Renal pelvis (tissue), 4 donors: Measurements from ENCODE around the gene PAK5. TPM values are rescaled to one million over a fixed set of nuclear protein-coding genes. Genes with fewer than 3 reads are reported as not detected.

Experiments
- DNase-seq: peaks from one replicate; pipeline ENCODE4 v3.0.0-alpha.2; 2013
- polyA plus RNA-seq, 3 donors: library from polyadenylated mRNA; unstranded; fragments of 120-200 nt; gene quantifications; one replicate each; pipeline ENCODE4 v1.2.1, GENCODE V29; 2013; ENCODE audit not compliant: insufficient read length in 3 of 3

PAK5 gene
- polyA plus RNA-seq, 3 donors: 0.49 to 0.60 (median 0.52) TPM

- no peak for DNase-seq
Observed at GRCh38 chr20:9576695-9577094, 262.2 kb downstream of the PAK5 start.

- DNase-seq: no peak
Observed at GRCh38 chr20:9575836-9576235, 263.0 kb downstream of the PAK5 start.

GRCh38 chr20:9574776-9575175 is 264.1 kb downstream of the PAK5 start:
- no peak for DNase-seq

- no peak for DNase-seq
Observed at GRCh38 chr20:9574181-9574580, 264.7 kb downstream of the PAK5 start.

GRCh38 chr20:9573335-9574151 is 265.3 kb downstream of the PAK5 start:
- DNase-seq: peak; percentile 57

GRCh38 chr20:9572670-9573069 is 266.2 kb downstream of the PAK5 start:
- DNase-seq: peak; percentile 29

GRCh38 chr20:9571783-9572182 is 267.1 kb downstream of the PAK5 start:
- DNase-seq: no peak

GRCh38 chr20:9570612-9571011 is 268.3 kb downstream of the PAK5 start:
- DNase-seq: no peak

- no peak for DNase-seq
Observed at GRCh38 chr20:9566977-9567376, 271.9 kb downstream of the PAK5 start.

GRCh38 chr20:9565910-9566550 is 272.8 kb downstream of the PAK5 start:
- no peak for DNase-seq

GRCh38 chr20:9557411-9557810 is 281.5 kb downstream of the PAK5 start:
- DNase-seq: no peak

GRCh38 chr20:9555781-9556180 is 283.1 kb downstream of the PAK5 start:
- DNase-seq: no peak

GRCh38 chr20:9551808-9552550 is 286.9 kb downstream of the PAK5 start:
- DNase-seq: no peak

GRCh38 chr20:9550871-9551270 is 288.0 kb downstream of the PAK5 start:
- no peak for DNase-seq

- DNase-seq: no peak
Observed at GRCh38 chr20:9550283-9550682, 288.6 kb downstream of the PAK5 start.

- DNase-seq: no peak
Observed at GRCh38 chr20:9543214-9543613, 295.7 kb downstream of the PAK5 start.

- DNase-seq: no peak
Observed at GRCh38 chr20:9535449-9535848, 303.4 kb downstream of the PAK5 start.

GRCh38 chr20:9534025-9534424 is 304.9 kb downstream of the PAK5 start:
- no peak for DNase-seq

GRCh38 chr20:9532069-9532838 is 306.6 kb downstream of the PAK5 start:
- DNase-seq: no peak

- DNase-seq: no peak
Observed at GRCh38 chr20:9531581-9531980, 307.3 kb downstream of the PAK5 start.

GRCh38 chr20:9523636-9524035 is 315.2 kb downstream of the PAK5 start:
- no peak for DNase-seq

- DNase-seq: no peak
Observed at GRCh38 chr20:9520086-9520485, 318.8 kb downstream of the PAK5 start.
